HG02798 (cell line): ENCODE results near the gene BICD2.

ENCODE experiments used
- ATAC-seq: cut with Tn5 transposase; IDR thresholded peaks from one replicate; pipeline ENCODE4 v1.9.1; 2021; ENCODE audit warnings: mild to moderate bottlenecking; ENCODE audit not compliant: unreplicated experiment, poor library complexity

Gene BICD2

GRCh38 chr9:92680166-92681119 is 84.2 kb downstream of the BICD2 start:
- no peak for ATAC-seq

- ATAC-seq, result no peak
These were observed 85.0 kb downstream of the BICD2 start for GRCh38 chr9:92679413-92680165.

DNA sequence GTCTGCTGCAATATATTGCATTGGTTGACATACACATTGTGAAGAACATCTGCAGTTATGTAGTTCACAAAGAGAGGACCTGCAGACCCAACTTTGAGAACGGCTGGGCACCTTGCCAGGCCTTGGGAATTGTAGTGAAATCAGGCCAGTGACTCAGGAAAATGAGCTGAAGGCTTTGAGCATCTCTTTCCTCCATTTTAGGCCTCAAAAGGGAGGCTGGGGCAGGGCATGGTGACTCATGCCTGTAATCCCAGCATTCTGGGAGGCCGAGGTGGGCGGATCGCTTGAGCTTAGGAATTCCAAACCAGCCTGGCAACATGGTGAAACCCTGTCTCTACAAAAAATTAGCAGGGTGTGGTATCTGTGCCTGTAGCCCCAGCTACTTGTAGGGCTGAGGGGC is 93.3 kb downstream of the BICD2 start:
- no peak for ATAC-seq

DNA sequence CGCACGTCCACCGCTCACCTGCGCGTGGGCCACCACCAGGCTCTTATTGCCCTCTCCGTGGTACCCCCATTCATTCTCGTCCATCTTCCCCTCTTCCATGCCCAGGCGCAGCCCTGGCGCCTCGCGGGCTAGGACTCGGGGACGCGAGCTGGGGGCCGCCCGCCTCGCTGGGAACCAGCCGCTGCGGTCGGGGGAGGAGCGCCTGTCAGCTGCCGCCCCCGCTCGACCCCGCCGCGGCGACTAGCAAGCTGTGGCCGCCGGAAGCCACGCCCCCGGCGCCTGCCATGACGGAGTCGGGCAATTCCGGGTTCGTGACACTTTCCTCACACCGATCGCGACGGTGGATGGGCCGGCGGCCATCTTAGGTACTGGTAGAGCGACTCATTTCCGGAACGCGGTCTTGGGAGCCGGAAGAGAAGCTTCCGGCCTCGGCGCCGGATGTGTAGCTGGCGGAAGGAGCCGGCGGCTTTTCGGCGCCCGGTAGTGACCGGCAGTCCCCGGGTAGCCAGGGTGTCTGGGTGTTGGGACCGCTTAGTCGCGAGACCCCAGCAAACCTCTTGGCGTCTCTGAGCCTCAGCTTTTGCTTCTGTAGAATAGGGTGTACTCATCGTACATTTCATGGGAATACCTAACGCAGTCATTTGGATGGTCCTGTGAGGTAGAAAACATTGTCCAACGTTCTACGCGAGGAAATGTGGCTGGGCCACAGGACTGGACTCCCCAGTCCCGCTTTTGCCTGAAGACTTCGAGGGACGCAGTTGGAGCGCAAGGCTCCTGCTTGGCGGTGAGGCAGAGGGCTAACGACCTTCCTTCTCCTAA is 94.5 kb downstream of the BICD2 start, which contains the start of gene IPPK:
Gene IPPK, minus strand, starts transcription at position 242 of the 819 bp plus-strand sequence. Its CDS starts 143 bp downstream, at position 99.
- ATAC-seq, result peak; percentile 96

DNA sequence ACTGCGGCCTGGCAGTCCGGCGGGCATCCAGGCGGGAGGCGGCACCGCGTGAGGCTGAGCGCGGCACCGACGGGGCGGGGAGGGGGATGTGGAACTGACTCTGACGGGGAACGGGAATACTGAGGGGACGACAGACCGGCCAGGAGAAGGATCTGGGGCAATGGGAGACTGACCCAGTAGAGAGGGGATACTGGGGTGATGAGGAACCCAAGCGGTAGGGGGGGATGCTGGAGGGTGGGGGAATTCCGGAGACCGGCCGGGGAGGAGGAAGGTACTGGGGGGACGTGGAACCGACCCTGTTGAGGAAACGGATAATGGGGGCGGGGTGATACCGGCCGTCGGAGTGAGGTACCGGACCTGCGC is 95.1 kb downstream of the BICD2 start:
- peak; percentile 8 for ATAC-seq

DNA sequence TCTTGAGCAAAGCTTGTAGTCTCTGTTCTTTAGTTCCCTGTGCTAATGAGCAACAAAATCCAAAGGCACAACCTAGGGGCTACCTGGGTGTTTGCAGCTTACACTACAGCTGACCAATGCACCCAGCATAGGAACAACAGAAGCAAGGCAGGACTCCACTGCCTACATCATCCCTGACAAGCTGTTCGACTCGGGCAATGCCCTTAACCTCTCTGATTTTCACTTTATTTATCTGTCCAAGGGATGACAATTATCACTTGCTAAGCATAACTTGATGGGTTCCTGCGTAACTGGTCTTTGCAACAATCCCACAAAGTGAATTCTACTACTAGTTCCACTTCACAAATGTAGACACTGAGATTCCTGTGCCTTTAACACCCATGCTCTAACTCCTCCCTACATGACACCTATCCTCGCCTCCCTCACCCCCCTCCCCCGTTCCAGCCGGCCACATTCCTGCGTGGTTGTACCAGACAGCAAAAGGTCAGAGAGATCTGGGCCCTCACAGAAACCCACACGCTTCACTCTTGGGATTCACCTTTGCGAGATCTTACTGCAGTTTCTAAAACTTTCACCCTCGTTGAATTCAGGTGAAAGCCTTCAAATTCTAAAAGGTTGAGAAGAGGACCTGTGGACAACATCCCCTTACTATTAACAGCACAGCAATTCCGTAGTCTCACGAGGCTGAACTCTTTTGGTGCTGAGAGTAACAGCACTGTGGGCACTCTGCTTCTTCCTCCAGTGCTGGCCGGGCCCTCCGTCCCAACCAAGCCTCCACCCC is 95.7 kb downstream of the BICD2 start:
- no peak for ATAC-seq

DNA sequence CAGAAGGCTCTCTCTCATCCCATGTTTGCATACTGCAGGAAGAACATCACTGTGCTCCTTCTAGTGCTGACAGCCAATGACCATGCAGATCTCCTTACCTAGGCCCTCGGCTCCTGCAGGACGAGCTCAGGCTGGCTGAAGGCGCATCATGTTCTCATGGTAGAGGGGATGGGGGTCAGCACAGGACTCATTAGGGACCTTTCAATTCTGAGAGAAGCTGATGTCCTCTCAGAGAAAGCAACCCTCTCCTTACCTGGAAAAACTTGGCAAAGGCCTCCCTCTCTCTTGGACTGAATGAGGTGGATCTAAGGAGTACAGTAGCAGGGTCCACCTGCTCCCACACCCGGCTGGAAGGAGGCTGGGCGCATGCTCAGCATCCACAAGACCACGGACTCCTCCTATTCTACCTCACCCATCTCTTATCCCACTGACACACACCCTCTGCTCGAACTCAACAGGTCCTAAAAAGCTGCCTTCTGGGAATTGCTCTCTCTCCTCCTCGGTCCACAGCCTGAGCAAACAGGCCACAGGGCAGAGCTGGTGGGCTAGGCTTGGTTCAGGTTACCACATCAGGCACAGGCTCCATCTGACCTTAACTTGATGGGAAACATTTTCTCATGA is 97.6 kb downstream of the BICD2 start:
- ATAC-seq, result no peak

DNA sequence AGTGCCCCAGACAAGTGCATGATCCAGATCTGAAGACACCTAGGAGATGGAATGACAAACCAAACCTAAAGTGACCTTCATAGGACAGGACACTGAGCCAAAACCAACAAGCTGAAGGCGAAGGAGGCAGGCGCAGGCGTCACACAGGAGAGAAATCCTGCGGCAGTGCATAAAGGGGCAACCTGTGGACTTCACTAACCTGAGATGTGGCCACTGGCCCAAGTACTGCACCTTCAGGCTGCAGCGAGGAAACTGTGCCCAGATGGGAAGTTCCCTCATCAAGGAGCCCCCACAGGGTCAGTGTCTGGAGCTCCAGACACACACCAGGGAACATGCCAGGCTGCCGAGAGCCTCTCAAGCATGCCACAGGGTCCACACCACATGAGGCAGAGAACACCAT is 98.4 kb downstream of the BICD2 start:
- ATAC-seq, result no peak

DNA sequence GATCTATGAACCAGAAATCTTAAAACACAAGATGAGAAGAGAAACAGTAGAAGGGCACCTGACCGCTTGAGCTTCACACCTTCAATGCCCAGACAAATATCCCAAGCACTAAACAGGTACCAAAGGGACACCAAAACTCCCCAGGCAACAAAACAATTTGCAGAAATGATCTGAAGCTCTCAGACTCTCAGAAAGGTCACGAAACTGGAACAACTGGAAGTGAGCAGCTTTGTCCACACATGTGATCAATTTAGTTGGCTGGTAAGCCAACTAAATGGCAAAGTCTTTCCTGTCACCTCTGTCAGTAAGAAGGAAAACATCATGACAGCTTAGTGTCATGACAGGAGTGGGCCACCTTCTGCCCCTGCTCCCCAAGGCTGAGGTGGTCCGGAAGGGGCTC is 98.8 kb downstream of the BICD2 start:
- ATAC-seq, result no peak

DNA sequence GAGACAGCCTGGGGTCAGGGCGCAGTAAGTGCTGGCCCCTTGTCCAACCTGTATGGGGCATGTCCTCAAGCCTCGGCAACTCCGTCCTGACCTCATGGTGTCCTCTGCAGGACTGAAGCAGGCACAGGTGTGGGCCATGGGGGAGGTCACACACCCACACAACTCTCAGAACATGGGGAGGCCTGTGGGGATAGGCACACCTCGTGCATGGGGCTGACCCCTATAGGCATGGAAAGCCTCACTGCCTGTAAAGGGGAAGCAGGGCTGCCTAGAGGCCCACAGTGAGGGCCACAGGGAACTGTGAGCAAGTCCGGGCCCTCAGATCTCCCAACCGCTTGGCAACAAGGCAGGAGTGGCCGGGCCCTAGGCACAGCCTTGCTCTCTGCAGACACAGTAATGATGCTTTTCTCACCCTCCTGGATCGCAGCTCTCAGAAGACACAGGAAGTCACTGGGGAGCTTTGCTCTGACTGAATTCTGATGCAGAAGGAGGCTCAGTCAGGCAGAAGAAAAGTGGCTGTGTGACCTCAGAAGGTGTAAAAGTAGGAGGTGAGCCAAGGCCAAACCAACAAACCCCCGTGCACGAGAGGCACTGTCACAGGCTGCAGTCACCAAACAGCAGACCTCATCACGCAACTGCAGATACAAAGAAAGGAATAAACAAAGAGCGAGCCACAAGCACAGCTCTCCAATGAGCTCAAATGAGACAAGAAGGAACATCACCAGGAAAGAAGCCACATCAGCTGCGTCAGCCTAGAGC is 100.1 kb downstream of the BICD2 start:
- ATAC-seq, result peak; percentile 55

GRCh38 chr9:92663951-92664350 is 100.7 kb downstream of the BICD2 start:
- ATAC-seq, result no peak

GRCh38 chr9:92663126-92663525 is 101.5 kb downstream of the BICD2 start:
- no peak for ATAC-seq

DNA sequence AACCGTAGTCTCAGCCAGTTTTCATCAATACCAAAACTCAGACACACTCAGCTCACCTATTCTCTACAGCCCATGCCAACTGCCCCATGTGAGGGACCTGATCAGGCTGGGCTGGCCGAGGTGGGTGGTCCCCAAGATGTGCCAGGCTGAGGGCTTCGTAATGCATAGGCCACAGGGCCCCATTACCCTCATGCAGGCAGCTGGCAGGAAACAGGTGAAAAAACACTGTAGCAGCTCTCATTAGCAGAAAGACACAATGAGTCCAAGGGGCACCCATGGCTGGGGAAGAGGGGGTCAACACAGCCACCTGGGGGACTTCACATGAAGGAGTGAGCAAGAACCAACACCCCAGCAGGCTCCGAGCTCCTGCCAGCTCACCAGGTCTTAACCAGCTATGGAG is 102.9 kb downstream of the BICD2 start:
- ATAC-seq, result no peak
